Stimulated activated CD4-positive, alpha-beta T cell treated with anti-CD3 and anti-CD28 coated beads, Interleukin-4, amount 100 ng/mL, for 4 hours (primary cell): ENCODE results near the gene ACER2.

ENCODE experiments used
- DNase-seq, 2 experiments: peaks; one replicate each; pipeline ENCODE4 v3.0.0-alpha.2; 2020

The ACER2 gene

DNA sequence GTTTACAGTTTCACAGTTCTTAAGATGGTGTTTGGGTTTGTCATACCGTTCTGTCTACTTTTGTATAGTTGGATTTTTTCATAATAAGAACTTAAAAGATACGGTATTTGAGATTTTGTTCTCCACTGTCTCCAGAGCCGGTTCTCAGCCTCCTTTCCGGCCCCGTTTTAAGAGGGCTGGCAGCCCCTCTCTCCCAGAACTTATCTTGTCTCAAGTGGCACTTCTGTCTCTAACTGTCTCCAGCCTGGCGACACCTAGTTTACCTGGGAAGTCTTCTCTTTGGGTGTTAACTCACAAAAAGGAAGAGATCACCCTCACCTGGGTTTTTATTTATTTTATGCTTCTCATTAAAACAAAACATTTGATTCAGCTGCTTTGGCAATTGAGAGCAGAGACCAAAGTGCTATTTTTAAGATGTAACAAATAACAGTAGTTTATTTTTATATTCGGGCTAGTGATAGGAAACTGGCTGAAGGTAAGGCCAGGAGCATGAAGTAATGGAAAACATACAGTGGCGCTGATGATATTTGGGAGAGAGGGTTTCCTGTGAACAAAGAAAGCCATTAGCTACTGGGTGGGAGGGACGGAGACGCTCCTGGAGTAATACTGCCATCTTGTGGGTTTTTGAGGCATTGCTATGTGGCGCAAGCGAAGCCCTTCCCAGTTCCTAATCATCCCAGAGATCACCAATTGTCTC is 48.3 kb downstream of the ACER2 start:
- DNase-seq: peak; percentile 36 to 56

DNA sequence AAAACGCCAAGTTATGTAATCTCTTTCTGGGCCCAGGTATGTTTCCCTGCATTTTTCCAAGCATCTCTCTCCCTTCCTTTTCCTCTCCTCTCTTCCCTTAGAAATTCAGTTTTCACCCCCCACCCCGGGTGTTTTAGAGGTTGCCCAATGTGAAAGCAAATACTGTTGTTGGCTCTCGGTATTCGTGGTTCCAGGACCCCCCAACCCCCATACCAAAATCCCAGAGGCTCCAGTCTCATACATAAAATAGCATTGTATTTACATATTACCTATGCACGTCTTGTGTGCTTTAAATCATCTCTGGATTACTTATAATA is 48.8 kb downstream of the ACER2 start:
- DNase-seq: no peak

DNA sequence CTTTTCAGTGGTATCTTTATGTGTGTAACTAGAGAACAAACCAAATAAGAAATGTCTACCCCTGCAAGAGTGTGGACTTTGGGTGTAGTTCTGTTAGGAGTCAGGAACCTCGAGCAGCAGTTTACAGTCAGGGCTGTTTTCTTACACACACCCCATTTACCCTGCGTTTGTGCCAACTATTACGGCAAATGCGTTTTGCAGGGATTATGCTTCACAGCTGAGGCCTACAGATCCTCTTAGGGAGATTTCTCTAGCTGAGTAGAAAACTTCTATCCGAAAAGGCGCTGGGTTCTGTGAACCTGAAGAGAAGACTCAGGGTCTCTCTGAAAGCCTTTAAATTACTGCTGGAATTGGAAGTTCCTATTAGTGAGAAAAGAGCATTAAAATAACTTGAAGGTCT is 51.4 kb downstream of the ACER2 start:
- DNase-seq: no peak

DNA sequence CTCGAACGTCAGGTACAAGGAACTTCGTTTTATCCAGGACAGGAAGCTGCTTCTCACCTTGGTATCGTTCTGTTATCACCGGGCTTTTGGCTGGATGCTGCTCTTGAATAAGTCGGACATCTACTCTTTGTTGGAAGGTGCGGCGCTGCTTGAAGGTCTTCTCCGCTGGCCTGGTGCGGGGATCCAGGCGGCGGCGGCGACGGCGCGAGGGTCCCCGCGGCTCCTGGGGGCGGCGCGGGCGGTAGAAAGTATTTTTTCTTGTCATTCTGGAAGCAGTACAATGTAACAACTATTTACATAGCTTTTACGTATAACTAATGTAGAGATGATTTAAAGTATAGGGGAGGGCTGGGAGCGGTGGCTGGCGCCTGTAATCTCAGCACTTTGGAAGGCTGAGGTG is 52.3 kb downstream of the ACER2 start:
- DNase-seq: no peak

DNA sequence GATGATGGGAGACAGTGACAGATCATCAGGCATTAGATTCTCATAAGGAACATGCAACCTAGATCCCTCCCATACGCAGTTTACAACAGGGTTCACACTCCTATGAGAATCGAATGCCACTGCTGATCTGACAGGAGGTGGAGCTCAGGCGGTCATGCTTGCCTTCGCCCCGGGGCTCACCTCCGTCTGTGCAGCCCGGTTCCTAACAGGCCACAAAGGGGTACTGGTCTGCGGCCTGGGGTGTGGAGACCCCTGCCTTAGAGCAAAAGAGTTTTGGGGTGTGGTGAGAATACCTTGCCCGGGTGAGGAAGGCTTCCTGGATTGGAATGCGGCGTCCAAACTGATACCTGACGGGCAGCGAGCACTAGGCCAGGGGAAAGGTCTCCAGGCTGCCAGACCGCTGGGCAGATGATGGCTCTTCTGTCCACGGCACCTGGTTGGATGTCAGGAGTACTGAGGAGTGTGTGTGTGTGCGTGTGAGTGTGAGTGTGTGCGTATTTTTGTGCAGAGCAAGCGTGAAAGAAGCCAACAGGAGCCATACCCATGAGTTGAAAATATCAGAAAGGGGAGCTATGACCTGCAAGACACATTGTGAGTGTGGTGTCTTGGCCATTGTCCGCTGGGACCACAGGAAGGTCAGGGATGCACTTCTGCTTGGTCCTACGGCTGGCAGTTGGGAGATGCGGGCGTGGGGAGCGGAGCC is 55.4 kb downstream of the ACER2 start:
- no peak for DNase-seq

DNA sequence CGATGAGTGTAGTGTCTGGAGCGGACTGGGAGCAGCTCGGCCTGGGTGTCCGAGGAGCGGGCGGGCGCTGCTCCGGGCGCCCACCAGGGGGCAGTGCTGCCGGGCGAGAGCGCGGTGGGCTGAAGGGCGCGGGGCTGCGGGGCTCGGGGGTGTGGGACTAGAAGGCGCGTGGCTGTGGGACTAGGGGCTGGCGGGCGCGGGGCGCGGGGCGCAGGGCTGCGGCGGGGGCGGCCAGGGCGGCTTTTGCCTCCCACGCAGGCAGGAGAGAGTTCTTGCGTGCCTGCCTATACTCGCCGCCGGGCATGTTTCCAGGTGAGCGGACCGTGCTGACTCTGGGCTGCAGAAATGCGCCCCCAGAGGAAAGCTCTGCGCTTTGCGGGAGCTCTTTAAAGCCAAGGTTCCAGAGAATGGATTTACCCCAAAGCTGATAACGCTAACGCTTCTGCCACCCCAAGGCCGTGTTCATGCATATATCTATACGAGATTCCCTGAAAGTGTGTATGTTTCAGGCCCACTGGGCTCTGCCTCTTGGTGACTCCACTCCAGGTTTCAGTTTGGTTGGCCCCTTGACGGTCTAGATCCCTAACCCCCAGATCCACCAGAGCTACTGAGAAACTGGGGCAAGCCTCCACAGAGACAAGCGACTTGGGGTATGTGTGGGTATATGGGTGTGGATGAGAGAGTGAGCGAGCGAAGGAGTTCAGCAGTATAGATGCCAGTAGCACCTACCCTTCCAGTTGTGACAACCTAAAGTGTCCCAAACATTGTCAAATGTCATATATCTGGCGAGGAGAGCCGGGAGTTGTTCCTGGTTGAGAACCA is 56.2 kb downstream of the ACER2 start:
- DNase-seq: peak; percentile 60 to 68

DNA sequence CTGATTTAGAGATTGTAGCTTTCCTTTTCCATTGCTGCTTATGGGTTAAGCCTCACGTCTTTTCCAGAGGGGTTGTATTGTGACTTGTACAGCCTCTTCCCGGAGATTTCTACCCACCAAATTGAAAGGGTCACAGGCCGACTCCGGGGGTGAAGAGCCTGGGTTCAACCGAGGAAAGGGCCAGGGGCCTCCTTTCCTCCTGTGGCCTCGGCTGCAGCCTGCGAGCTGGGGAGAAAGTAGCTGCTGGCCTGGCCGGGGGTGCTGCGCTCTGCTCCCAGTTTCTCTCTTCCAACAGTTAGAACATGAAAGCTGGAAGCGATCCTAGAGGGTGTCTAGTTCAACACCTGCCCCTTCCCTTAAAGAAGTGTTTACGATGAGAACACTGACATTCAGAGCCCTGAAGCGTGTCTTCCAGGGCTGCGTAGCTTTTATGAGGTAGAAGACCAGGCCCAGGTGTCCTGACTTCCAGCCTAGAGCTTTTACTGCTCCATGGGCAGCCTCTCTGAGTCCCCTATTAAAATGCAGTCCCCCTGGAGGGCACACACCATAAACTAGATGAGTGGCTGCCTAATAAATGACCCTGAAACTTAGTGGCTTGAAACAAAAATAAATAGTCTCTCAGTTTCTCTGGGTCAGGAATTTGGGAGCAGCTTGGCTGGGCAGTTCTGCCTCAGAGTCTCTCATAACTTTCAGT is 56.9 kb downstream of the ACER2 start:
- DNase-seq: no peak

DNA sequence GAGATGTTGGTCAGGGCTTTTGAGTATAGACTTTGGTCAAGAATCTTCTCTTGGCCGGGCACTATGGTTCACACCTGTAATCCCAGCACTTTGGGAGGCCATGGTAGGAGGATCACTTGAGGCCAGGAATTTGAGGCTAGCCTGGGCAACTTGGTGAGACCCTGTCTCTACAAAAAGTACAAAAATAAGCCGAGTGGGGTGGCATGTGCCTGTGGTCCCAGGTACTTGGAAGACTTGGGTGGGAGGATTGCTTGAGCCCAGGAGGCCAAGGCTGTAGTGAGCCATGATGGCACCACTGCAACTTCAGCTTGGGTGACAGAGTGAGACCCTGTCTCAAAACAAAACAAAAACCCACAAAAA is 57.5 kb downstream of the ACER2 start:
- DNase-seq: no peak

DNA sequence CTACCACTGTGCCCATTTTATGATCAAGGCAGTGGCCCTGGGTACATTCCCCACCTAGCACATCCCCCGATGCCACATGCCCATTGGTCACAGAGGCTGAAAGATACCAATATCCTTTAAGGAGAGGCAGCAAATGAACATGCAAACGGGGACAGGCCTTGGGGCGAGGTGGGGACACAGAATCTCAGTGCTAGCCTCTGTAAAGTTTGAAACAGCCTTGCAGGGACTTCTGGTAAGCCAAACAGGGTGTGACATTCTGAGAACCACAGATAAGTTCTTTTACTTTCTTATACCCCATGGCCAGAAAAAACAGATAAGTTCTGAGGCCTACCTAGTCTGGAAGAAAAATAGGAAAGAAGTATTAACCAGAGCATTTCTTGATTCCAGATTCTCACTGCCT is 60.5 kb downstream of the ACER2 start:
- no peak for DNase-seq

DNA sequence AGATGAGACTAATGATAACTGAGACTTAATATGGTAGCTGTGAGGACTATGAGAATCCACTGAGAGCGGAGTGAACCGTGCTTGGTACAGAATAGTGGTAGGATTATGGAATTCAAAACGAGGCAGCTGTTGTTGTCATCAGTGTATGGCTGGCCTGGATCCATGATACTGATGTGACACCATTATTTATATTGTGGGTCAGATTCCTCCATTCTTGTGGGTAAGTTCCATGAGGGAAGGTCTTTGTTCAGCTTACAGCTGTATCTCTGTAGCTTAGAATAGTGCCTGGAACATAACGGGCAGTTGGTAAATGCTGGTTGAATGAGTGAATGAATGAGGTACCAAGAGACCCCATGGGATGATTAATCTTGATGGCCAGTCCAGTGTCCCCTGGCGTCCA is 61.8 kb downstream of the ACER2 start:
- no peak for DNase-seq

DNA sequence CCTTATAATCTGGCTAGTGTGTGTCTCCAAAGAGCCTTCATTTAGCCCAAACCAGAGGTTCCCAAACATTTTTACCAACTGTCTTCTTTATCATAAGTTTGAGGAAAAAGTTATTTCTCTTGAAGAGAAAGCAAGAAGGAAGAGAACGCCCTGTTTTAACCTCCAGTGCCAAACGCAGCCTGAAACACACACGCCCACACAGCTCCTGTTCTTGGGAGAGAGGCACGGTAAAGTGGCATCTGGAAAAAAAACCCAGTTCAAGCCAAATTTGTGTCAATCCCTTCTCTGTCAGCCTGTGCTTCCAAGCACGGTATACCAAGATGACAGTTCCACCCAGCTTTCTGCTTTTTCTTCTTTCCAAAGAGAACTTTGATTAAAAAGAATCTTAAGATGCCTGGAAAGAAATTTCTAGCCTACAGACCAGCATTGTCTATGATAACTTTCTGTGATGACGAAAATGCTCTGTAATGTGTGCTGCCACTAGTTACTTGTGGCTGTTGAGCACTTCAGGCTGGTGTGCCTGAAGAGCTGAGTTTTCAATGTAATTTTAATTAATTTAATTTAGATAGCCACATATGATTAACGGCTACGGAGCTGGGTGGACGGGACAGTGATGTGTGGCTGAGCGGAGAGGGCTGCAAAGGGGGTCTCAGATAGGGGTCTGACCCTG is 62.3 kb downstream of the ACER2 start:
- no peak for DNase-seq

DNA sequence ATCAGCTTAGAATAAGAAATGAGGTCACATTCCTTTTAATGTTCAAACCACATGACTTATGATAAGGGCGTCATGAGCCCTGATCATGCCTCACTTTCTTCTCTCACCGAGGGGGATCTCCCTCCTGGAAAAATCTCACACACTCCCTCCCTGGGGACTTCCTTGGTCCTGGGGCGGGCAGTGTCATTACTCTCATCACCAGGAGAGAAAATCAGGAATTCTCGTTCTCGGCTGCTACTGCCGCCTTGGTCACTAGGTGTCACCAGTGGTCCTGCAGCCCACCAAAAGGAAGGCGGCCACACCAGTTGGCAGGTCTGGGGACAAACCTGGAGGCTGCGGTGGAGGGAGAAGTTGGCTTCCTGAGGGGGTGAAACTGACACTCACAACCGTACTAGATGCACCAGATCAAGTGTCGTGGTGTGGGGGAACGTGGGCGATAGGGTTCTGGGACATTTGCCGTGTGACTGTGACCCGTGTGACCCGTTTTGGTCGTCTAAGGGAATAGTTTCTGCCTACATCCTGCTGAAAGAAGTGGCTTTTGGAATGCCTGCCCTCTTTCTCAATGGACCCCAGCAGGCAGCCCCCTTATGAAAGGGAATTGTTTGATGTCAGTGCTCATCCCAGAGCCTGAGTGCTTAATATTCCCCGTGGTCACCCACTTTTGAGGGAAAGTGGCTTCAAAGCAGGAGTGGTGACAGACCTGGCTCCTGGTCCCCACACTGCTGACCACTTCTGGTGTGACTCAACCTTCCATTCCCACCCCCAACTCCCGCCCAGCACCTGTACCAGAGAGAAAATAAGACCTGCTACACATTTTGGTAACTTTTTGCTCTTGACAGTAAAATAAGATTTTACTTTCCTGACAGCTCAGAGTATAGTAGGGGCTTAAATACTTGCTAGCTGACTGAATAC is 63.2 kb downstream of the ACER2 start:
- DNase-seq: peak; percentile 31 to 39

DNA sequence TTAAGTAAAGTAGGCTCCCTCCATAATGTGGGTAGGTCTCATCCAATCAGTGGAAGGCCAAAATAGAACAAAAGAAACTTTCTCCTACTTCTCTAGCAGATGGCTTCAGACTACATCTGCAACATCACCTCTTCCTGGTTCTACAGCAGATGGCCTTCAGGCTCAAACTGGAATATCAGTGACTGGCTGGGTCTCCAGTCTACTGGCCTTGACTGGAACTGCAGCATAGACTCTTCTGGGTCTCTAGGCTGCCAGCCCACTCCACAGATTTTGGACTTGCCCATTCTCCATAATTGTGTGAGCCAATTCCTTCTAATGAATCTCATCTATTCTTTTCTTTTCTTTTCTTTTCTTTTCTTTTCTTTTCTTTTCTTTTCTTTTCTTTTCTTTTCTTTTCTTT is 64.8 kb downstream of the ACER2 start:
- DNase-seq: no peak

DNA sequence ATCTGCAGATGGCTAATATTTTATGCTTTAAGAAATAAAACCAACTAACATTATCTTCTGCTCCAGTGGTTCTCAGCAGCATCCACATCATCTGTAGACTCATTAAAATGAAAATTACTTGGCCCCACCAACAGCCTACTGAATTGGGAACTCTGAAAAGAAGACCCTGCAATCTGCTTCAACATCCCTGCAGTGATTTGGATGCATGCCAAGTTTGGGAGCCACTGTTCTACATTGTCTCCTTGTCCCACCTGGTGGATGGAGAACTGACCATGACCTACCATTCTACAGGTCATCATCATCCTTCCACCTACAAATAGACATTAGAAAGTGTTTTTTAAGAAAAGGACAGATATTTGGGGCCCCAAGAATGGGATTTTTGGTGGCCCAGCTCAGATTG is 71.1 kb downstream of the ACER2 start:
- DNase-seq: no peak

DNA sequence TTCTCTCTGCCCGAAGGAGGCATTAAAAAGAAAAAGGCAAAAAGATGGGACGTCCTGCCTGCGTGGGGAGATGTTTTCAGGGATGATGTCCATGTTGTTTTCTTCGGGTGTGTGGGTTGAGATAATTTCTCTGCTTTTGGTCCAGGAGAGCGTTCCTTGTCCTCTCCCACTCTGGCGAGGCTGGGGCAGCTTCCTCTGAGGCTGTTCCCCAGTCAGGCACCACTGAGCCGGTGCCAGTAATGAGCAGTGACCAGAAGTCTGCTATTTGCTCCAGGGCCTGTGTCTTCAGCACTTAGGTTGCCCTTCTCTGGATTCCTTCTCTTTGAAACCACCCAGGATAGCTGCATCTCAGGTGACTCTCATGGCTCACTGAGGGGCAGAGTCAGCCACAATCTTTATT is 71.5 kb downstream of the ACER2 start:
- no peak for DNase-seq

DNA sequence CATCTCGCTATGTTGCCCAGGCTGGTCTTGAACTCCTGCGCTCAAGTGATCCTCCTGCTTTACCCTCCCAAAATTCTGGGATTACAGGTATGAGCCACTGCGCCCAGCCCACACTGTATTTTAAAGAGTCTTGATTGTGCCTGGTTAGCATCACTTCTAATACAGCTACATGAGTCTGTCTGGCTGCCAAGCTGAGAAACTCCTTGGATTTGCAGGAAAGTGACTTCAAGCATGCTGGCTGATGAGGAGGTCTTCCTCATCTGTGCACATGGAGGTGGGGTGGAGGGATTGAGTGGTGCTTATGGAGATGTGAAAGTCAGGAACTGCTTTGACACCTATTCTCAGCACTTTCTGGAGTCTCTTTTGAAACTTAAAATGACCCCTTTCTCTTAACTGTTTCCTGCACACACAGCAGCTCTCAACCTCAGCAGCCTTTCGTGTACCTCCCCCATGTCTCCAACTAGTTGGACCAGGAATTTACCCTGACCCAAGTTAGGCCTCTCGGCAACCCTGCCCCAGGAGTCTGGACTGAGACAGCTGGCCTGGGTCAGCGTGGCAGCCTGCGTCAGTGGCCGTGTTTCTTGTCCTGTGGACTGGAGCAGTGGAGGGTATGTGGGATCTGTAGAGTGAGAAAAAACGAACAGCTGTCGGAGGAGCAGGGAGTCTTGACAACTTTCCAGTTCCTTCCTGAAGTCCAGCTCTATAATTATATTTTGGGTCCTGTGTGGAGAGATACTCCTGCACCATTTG is 72.5 kb downstream of the ACER2 start:
- no peak for DNase-seq

DNA sequence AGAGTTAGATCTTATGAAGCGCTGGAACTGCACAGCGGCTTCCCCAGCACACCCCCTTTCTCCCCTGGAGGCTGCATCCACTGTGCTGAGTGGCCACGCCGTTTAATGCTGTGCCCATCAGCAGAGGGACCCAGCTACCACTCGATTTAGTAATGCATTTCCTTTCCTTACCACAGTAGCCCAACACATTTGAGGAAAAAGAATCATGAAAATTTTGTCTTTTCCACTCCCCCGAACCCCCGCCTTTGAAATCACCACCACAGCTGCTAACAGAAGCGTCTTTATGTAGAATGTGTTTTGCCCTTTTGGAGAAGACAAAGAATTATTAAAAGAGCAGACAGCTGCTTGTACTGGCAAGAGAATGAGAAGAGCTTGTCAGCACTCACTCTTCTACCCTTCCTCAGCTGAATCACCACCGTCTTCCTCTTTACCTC is 73.2 kb downstream of the ACER2 start:
- DNase-seq: no peak

DNA sequence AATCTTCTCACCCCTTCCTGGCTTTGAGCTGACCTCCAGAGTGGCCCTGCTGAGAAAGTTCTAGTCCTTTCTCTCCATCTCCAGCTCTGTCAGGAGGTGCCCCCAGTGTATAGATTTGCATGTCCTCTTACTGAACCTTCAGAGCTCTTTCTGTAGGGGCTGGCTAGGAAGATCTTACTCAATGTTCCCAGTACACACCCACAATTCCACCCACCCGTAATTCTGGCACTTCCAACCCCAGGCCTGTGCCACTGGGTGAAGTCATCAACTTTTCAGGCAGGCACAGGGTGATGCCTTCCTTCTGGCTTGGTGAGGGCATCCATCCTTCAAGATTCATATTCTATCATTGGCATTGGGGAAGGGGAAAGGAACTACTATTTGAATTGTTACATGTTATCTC is 75.9 kb downstream of the ACER2 start:
- no peak for DNase-seq

DNA sequence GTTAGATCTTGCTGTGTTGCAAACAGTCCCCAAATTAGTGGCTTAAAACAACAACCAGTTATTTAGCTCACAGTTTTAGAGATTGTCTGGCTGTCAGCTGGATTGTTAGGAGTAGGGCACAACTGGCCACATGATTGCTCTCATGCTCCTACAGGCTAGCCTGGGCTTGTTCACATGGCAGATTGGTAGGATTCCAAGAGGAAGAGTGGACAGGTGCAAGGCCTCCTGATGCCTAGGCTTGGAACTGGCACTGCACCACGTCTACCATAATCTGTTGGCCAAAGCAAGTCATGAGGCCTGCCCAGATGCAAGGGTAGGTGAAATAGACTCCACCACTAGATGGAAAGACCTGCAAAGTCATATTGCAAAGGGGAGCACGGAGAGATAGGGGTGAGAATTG is 76.4 kb downstream of the ACER2 start:
- DNase-seq: no peak

DNA sequence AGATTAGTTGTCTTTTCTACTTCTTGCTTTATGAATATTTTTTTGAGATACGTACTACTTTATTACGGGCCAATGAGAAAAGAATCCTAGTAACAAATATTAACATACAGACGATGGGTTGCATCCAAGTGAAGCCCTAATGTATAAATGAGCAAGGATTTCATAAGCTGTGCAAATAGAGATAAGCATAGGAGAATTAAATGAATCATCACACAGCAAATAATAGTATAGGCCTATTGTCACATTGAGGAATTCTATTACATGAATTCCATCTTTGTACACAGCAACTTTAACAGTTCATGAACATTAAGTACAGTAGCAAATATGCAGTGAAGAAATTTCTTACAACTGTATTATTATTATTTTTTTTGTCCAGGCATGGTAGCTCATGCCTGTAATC is 78.0 kb downstream of the ACER2 start:
- no peak for DNase-seq

DNA sequence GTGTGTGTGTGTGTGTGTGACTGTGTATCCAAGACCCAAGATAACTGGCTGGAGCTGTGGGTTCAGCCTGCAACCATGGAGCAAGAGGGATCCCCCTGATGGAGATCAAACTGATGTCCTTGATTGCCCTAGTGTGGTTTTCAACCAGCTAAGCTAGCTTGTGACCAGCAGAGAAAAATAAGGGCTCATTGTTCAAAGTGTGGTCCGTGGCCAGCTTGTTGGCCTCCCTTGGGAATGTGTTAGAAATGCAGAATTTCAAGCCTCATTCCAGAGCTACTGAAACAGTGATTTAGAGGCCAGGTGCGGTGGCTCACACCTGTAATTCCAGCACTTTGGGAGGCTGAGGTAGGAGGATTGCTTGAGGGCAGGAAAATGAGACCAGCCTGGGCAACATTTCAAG is 79.9 kb downstream of the ACER2 start:
- DNase-seq: no peak
